DND-41 (cell line): ENCODE measurements around the gene EXTL1.

Experiments
- ATAC-seq: fragments of 200-7000 bp; cut with Tn5 transposase; 3 replicates; pipeline ENCODE4 v1.9.1; 2021; ENCODE audit warnings: low read depth; ENCODE audit not compliant: insufficient read depth
- DNase-seq: peaks from one replicate; pipeline ENCODE4 v3.0.0-alpha.2; 2020
- H2AFZ ChIP-seq: 2 replicates; pipeline ENCODE4 v1.6.0; 2012; ENCODE audit warnings: low read depth, low read length
- H3K27ac ChIP-seq: 2 replicates; pipeline ENCODE4 v1.5.1; 2012; ENCODE audit warnings: low read length, inconsistent platforms
- H3K27me3 ChIP-seq: fragments of 200-600 bp; sonication (generic); 2 replicates; pipeline ENCODE4 v1.6.0; 2012; ENCODE audit warnings: low read length, mild to moderate bottlenecking, inconsistent platforms; ENCODE audit not compliant: insufficient read depth, poor library complexity
- H3K36me3 ChIP-seq: 2 replicates; pipeline ENCODE4 v1.5.1; 2012; ENCODE audit warnings: low read length, inconsistent platforms; ENCODE audit not compliant: insufficient read depth
- H3K4me1 ChIP-seq: 2 replicates; pipeline ENCODE4 v1.5.1; 2012; ENCODE audit warnings: mild to moderate bottlenecking, low read length; ENCODE audit not compliant: insufficient read depth
- H3K4me2 ChIP-seq: 2 replicates; pipeline ENCODE4 v1.6.0; 2012; ENCODE audit warnings: mild to moderate bottlenecking, moderate library complexity, low read length, inconsistent platforms; ENCODE audit not compliant: insufficient read depth
- H3K4me3 ChIP-seq, 2 experiments: fragments of 200-600 bp in 1 of 2; shearing (Covaris generic) in 1 of 2; 2 replicates each; pipeline ENCODE4 v1.5.1; 2012 to 2016; ENCODE audit warnings: inconsistent platforms in 2 of 2, low read length in 2 of 2, mild to moderate bottlenecking in 2 of 2, low read depth in 1 of 2, moderate library complexity in 1 of 2
- H3K79me2 ChIP-seq: 2 replicates; pipeline ENCODE4 v1.6.0; 2012; ENCODE audit warnings: low read length, inconsistent platforms; ENCODE audit not compliant: insufficient read depth
- H3K9ac ChIP-seq: 2 replicates; pipeline ENCODE4 v1.6.0; 2012; ENCODE audit warnings: low read depth, mild to moderate bottlenecking, inconsistent platforms, low read length, moderate library complexity
- H3K9me3 ChIP-seq: 2 replicates; pipeline ENCODE4 v1.5.1; 2012; ENCODE audit warnings: low read length, moderate library complexity, mild to moderate bottlenecking, inconsistent platforms; ENCODE audit not compliant: insufficient read depth, severe bottlenecking
- H4K20me1 ChIP-seq: 2 replicates; pipeline ENCODE4 v1.6.0; 2012; ENCODE audit warnings: low read length; ENCODE audit not compliant: insufficient read depth
- EZH2 ChIP-seq: IDR thresholded peaks from 3 replicates; pipeline ENCODE4 v1.6.1; 2012; ENCODE audit warnings: borderline replicate concordance, low read depth, mild to moderate bottlenecking, moderate library complexity, low read length, inconsistent platforms; ENCODE audit not compliant: severe bottlenecking
- TF ChIP-seq, protein P1 (sequence below): IDR thresholded peaks from 2 replicates; pipeline ENCODE4 v1.5.1; 2012; ENCODE audit warnings: borderline replicate concordance, low read length, moderate library complexity, mild to moderate bottlenecking; ENCODE audit not compliant: poor library complexity, severe bottlenecking; ENCODE audit errors: extremely low read depth

EXTL1 gene

DNA sequence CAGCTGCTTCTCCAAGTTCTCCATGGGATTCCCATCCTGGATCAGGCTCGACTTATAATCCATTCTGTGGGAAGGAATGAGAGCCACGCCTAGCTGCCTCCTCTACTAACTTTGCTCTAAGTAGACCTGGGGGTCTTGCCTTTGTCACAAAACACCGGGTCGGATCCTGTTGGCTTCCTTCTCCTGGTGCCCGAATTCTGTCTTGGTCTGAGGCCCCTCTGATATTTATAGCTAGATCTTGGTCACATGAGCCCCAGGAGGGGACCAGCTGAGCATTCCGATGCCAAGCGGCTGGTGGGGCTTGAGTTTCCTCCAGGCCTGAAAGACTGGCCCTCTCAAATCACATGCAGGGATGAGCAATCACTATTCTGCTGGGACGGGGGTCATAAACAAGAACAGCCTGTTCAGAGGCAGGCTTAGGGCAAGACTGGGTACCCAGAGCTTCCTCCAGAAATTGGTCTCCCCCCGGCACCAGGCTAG, 45.9 kb downstream of the EXTL1 start, which contains the start of gene TRIM63:
Gene TRIM63, minus strand, starts transcription at position 199 of the 480 bp plus-strand sequence. Its CDS starts 136 bp downstream, at position 63.
- no peaks in the 10 kb centered on the region for H3K4me1 ChIP-seq
- H3K27ac ChIP-seq: no peak within 1 kb of the TSS
- TF ChIP-seq EZH2: no peak
- TF ChIP-seq, protein P1, sequence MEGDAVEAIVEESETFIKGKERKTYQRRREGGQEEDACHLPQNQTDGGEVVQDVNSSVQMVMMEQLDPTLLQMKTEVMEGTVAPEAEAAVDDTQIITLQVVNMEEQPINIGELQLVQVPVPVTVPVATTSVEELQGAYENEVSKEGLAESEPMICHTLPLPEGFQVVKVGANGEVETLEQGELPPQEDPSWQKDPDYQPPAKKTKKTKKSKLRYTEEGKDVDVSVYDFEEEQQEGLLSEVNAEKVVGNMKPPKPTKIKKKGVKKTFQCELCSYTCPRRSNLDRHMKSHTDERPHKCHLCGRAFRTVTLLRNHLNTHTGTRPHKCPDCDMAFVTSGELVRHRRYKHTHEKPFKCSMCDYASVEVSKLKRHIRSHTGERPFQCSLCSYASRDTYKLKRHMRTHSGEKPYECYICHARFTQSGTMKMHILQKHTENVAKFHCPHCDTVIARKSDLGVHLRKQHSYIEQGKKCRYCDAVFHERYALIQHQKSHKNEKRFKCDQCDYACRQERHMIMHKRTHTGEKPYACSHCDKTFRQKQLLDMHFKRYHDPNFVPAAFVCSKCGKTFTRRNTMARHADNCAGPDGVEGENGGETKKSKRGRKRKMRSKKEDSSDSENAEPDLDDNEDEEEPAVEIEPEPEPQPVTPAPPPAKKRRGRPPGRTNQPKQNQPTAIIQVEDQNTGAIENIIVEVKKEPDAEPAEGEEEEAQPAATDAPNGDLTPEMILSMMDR: no peak
- no peaks in the 10 kb centered on the region for H3K9me3 ChIP-seq
- ATAC-seq (no peak), DNase-seq (no peak)
- H2AFZ ChIP-seq: no peak within 1 kb of the TSS
- H3K9ac ChIP-seq: no peak within 1 kb of the TSS
- no peak within 1 kb of the TSS for H3K4me2 ChIP-seq
- no peak within 1 kb of the TSS for H3K4me3 ChIP-seq
- no peaks in the 10 kb centered on the region for H3K36me3 ChIP-seq
- no peaks in the 10 kb centered on the region for H4K20me1 ChIP-seq
- no peaks in the 10 kb centered on the region for H3K79me2 ChIP-seq
- peaks cover 14% of the 10 kb centered on the region for H3K27me3 ChIP-seq

DNA sequence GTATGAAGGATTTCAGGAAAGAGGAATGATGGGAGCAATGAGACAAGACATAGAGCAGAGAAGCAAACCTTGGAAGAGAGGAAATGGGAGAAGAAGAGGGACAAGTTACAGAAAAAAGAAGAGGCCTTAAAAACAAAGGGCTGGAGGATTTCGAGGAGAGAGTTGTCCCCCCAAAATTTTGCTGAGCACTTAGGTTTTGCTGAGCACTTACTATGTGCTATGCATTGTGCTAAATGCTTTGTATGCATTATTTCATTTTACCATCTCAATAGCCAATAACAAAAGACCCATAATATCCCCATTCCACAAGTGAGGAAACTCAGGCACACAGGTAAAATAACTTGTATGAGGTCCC, 48.3 kb downstream of the EXTL1 start:
- no peak for TF ChIP-seq EZH2
- TF ChIP-seq, protein P1: no peak
- Histone ChIP-seq H3K9ac (no peak overlapping the region), H3K27me3 (peaks cover 14% of the 10 kb centered on the region), H4K20me1 (no peaks in the 10 kb centered on the region), H3K4me3 (no peak overlapping the region), H3K27ac (no peak overlapping the region), H3K4me1 (no peaks in the 10 kb centered on the region), H3K36me3 (no peaks in the 10 kb centered on the region), H2AFZ (no peak overlapping the region), H3K79me2 (no peaks in the 10 kb centered on the region), H3K9me3 (no peaks in the 10 kb centered on the region), H3K4me2 (no peak overlapping the region)
- no peak for ATAC-seq
- DNase-seq: no peak

DNA sequence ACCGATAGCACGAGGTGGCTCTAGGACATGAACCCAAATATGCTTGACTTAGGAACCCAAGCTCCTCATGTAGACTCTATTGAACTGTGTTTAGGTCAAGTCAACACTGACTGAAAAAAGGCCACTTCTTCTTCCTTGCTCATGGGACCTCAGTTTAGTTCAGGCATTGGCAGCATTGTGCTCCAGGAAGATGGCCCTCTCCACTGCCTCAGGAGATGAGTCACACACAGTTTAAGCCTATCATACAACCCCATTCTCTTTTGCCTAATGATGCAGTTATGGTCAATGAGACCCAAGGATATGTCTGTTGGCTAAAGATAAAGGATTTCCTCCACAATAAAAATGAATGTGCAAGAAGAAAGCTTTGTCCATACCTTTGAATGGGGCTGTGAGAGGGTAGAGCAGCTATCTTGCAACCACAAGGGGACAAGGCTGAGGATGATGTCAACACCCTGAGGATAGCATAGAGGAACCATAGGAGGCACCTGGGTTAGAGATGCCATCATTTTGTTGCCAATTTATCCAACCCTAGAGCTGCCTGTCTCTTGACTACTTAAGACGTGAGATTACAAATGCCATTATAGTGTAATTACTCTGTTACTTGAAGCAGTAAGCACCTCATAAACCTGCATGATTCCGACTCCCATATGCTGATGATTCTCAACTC, 48.9 kb downstream of the EXTL1 start:
- Histone ChIP-seq H3K27ac (no peak overlapping the region), H3K9ac (no peak overlapping the region), H2AFZ (no peak overlapping the region), H3K9me3 (no peaks in the 10 kb centered on the region), H4K20me1 (no peaks in the 10 kb centered on the region), H3K27me3 (peaks cover 14% of the 10 kb centered on the region), H3K4me2 (no peak overlapping the region), H3K4me1 (no peaks in the 10 kb centered on the region), H3K36me3 (no peaks in the 10 kb centered on the region), H3K79me2 (no peaks in the 10 kb centered on the region), H3K4me3 (no peak overlapping the region)
- TF ChIP-seq, protein P1: no peak
- TF ChIP-seq EZH2: no peak
- ATAC-seq (no peak), DNase-seq (no peak)

DNA sequence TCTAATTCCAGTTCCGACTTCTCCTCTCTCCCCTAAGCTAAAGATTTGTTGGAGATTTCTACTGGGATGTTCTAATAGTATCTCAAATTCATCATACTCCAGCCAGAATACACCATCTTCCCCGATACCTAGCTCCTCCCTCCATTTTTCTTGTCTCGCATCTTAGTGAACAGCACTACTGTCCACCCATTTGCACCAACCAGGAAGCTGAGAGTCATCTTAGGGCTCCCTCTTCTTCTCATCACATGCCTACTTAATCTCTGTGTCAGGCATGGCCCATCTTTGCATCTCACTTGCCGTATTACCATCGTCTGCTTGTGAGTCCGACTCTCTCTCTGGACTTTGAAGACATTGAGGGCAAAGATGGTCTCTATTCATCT, 49.4 kb downstream of the EXTL1 start:
- H3K4me1 ChIP-seq: no peaks in the 10 kb centered on the region
- no peak for DNase-seq
- no peaks in the 10 kb centered on the region for H3K36me3 ChIP-seq
- H3K79me2 ChIP-seq: no peaks in the 10 kb centered on the region
- no peak overlapping the region for H3K4me3 ChIP-seq
- no peaks in the 10 kb centered on the region for H3K9me3 ChIP-seq
- H3K9ac ChIP-seq: no peak overlapping the region
- H4K20me1 ChIP-seq: 0 out of 2 replicates have a peak, but pooled peaks cover 2% of the 10 kb centered on the region
- H3K4me2 ChIP-seq: no peak overlapping the region
- H2AFZ ChIP-seq: no peak overlapping the region
- H3K27me3 ChIP-seq: peaks cover 13% of the 10 kb centered on the region
- ATAC-seq: no peak
- no peak overlapping the region for H3K27ac ChIP-seq
- TF ChIP-seq, protein P1: no peak
- TF ChIP-seq EZH2: no peak
